Liver (tissue), 3 donors: Measurements from ENCODE around the gene SIL1.

Experiments used
- FOXA1 ChIP-seq: IDR thresholded peaks from 2 replicates; pipeline ENCODE4 v1.6.1; 2016; ENCODE audit warnings: antibody characterized with exemption
- MAX ChIP-seq: IDR thresholded peaks from 2 replicates; pipeline ENCODE4 v1.6.1; 2016; ENCODE audit warnings: antibody characterized with exemption
- RAD21 ChIP-seq, 2 donors: IDR thresholded peaks; 2 replicates each; pipeline ENCODE4 v1.6.1; 2016; ENCODE audit warnings: antibody characterized with exemption in 2 of 2, mild to moderate bottlenecking in 2 of 2
- TF ChIP-seq, protein P1 (sequence below): IDR thresholded peaks from 2 replicates; pipeline ENCODE4 v1.6.1; 2016; ENCODE audit warnings: antibody characterized with exemption
- TF ChIP-seq, protein P2 (sequence below): fragments of 150-350 bp; IDR thresholded peaks from 2 replicates; pipeline ENCODE4 v1.5.1; 2017; ENCODE audit warnings: improper control_type of control experiment, low read depth, low read length; ENCODE audit not compliant: missing input control
- TF ChIP-seq, protein P3 (sequence below): IDR thresholded peaks from 2 replicates; pipeline ENCODE4 v1.6.1; 2016; ENCODE audit warnings: antibody characterized with exemption, mild to moderate bottlenecking
- donor health status: healthy.
- donor health status: healthy.

- TF ChIP-seq, protein P1, sequence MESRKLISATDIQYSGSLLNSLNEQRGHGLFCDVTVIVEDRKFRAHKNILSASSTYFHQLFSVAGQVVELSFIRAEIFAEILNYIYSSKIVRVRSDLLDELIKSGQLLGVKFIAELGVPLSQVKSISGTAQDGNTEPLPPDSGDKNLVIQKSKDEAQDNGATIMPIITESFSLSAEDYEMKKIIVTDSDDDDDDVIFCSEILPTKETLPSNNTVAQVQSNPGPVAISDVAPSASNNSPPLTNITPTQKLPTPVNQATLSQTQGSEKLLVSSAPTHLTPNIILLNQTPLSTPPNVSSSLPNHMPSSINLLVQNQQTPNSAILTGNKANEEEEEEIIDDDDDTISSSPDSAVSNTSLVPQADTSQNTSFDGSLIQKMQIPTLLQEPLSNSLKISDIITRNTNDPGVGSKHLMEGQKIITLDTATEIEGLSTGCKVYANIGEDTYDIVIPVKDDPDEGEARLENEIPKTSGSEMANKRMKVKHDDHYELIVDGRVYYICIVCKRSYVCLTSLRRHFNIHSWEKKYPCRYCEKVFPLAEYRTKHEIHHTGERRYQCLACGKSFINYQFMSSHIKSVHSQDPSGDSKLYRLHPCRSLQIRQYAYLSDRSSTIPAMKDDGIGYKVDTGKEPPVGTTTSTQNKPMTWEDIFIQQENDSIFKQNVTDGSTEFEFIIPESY, result no peak
- TF ChIP-seq, protein P2, sequence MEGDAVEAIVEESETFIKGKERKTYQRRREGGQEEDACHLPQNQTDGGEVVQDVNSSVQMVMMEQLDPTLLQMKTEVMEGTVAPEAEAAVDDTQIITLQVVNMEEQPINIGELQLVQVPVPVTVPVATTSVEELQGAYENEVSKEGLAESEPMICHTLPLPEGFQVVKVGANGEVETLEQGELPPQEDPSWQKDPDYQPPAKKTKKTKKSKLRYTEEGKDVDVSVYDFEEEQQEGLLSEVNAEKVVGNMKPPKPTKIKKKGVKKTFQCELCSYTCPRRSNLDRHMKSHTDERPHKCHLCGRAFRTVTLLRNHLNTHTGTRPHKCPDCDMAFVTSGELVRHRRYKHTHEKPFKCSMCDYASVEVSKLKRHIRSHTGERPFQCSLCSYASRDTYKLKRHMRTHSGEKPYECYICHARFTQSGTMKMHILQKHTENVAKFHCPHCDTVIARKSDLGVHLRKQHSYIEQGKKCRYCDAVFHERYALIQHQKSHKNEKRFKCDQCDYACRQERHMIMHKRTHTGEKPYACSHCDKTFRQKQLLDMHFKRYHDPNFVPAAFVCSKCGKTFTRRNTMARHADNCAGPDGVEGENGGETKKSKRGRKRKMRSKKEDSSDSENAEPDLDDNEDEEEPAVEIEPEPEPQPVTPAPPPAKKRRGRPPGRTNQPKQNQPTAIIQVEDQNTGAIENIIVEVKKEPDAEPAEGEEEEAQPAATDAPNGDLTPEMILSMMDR, result no peak
- no peak for TF ChIP-seq RAD21 (IDR thresholded peaks at IDR 0.05)
- no peak for TF ChIP-seq FOXA1
- no peak for TF ChIP-seq MAX
- TF ChIP-seq, protein P3, sequence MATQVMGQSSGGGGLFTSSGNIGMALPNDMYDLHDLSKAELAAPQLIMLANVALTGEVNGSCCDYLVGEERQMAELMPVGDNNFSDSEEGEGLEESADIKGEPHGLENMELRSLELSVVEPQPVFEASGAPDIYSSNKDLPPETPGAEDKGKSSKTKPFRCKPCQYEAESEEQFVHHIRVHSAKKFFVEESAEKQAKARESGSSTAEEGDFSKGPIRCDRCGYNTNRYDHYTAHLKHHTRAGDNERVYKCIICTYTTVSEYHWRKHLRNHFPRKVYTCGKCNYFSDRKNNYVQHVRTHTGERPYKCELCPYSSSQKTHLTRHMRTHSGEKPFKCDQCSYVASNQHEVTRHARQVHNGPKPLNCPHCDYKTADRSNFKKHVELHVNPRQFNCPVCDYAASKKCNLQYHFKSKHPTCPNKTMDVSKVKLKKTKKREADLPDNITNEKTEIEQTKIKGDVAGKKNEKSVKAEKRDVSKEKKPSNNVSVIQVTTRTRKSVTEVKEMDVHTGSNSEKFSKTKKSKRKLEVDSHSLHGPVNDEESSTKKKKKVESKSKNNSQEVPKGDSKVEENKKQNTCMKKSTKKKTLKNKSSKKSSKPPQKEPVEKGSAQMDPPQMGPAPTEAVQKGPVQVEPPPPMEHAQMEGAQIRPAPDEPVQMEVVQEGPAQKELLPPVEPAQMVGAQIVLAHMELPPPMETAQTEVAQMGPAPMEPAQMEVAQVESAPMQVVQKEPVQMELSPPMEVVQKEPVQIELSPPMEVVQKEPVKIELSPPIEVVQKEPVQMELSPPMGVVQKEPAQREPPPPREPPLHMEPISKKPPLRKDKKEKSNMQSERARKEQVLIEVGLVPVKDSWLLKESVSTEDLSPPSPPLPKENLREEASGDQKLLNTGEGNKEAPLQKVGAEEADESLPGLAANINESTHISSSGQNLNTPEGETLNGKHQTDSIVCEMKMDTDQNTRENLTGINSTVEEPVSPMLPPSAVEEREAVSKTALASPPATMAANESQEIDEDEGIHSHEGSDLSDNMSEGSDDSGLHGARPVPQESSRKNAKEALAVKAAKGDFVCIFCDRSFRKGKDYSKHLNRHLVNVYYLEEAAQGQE, result no peak
Observed at GRCh38 chr5:139155333-139155732, 42.8 kb downstream of the SIL1 start.
